HG03460 (cell line): Measurements from ENCODE around the gene LDHAL6B.
A peak's percentile ranks its signal among the peaks of the same experiment; 100 is the strongest.

Experiments used
- ATAC-seq: cut with Tn5 transposase; IDR thresholded peaks from one replicate; pipeline ENCODE4 v1.9.1; 2021; ENCODE audit not compliant: unreplicated experiment

The LDHAL6B gene

GRCh38 chr15:59249816-59250215, 43.2 kb downstream of the LDHAL6B start:
- ATAC-seq = no peak

- ATAC-seq = no peak
These were observed 43.6 kb downstream of the LDHAL6B start for GRCh38 chr15:59250249-59250648.

- peak; percentile 48 for ATAC-seq
These were observed 44.6 kb downstream of the LDHAL6B start for GRCh38 chr15:59251001-59251845.

- no peak for ATAC-seq
These were observed 45.5 kb downstream of the LDHAL6B start for GRCh38 chr15:59252137-59252536.

GRCh38 chr15:59255680-59256336, 49.2 kb downstream of the LDHAL6B start:
- ATAC-seq = peak; percentile 45

GRCh38 chr15:59256482-59256881, 49.8 kb downstream of the LDHAL6B start:
- no peak for ATAC-seq

- no peak for ATAC-seq
These were observed 50.5 kb downstream of the LDHAL6B start for GRCh38 chr15:59257140-59257539.
